Esophagus squamous epithelium (tissue), 4 donors: ENCODE data around the gene THOC7.

ENCODE experiments used
- CTCF ChIP-seq, 6 experiments: fragments of 450-650 bp in 4 of 6; fragments of 200-600 bp in 2 of 6; sonication (generic) in 2 of 6; IDR thresholded peaks; one replicate each; pipeline ENCODE4 v1.5.1; 2016 to 2019; ENCODE audit warnings: antibody characterized with exemption in 6 of 6, mild to moderate bottlenecking in 4 of 6, moderate library complexity in 4 of 6
- POLR2A ChIP-seq, 4 donors: fragments of 450-650 bp; IDR thresholded peaks; one replicate each; pipeline ENCODE4 v1.6.1; 2017; ENCODE audit warnings: antibody characterized with exemption in 4 of 4, mild to moderate bottlenecking in 4 of 4, moderate library complexity in 3 of 4

- TF ChIP-seq POLR2A (IDR thresholded peaks at IDR 0.05) (no peak), CTCF (IDR thresholded peaks at IDR 0.05) (no peak)
Observed at GRCh38 chr3:63847718-63848450, 15.7 kb downstream of the THOC7 start.
